WERI-Rb-1 (cell line): ENCODE measurements around the gene LTB.
"Not testable (repeated sequence)": the region's sequence is repeated elsewhere in the genome, so short reads cannot be mapped to it uniquely, and the experiment has no call there.

Experiments
- DNase-seq: peaks from one replicate; pipeline ENCODE4 v3.0.0-alpha.2; 2020
- H3K27ac ChIP-seq: fragments of 250-450 bp; sonication (Bioruptor Pico); 2 replicates; pipeline ENCODE4 v1.5.1; 2020; ENCODE audit warnings: mild to moderate bottlenecking, moderate library complexity
- H3K27me3 ChIP-seq: fragments of 250-450 bp; sonication (Bioruptor Pico); 2 replicates; pipeline ENCODE4 v1.5.1; 2021; ENCODE audit warnings: mild to moderate bottlenecking, low read depth, moderate library complexity; ENCODE audit not compliant: insufficient read depth, severe bottlenecking
- H3K36me3 ChIP-seq: fragments of 250-450 bp; sonication (Bioruptor Pico); 2 replicates; pipeline ENCODE4 v1.5.1; 2020; ENCODE audit warnings: mild to moderate bottlenecking, moderate library complexity
- H3K4me3 ChIP-seq: 2 replicates; pipeline ENCODE4 v1.5.1; 2011; ENCODE audit warnings: low read depth, mild to moderate bottlenecking, control low read depth, low read length
- H3K9me3 ChIP-seq: fragments of 250-450 bp; sonication (Bioruptor Pico); 2 replicates; pipeline ENCODE4 v1.5.1; 2021; ENCODE audit warnings: mild to moderate bottlenecking, moderate library complexity; ENCODE audit not compliant: severe bottlenecking
- CTCF ChIP-seq: IDR thresholded peaks from 2 replicates; pipeline ENCODE4 v1.5.1; 2011; ENCODE audit warnings: low read depth, mild to moderate bottlenecking, control low read depth, inconsistent platforms, low read length

The LTB gene

DNA sequence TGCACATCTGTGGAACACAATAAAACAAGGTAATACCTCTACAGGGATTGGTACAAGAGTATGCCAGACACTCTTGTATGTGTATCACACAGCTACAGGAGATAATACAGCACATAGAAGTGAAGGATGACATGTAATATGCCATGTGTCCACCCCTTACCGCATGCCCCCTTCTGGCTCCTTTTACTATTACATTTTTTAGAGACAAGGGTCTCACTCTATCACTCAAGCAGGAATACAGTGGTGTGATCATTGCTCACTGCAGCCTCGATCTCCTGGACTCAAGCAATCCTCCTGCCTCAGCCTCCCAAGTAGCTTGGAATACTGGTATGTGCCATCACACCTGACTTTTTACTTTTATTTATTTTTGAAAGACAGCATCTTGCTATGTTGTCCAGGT lies 14.8 kb upstream of the LTB start:
- DNase-seq: peak; percentile 50
- H3K27ac ChIP-seq: no peak overlapping the region

DNA sequence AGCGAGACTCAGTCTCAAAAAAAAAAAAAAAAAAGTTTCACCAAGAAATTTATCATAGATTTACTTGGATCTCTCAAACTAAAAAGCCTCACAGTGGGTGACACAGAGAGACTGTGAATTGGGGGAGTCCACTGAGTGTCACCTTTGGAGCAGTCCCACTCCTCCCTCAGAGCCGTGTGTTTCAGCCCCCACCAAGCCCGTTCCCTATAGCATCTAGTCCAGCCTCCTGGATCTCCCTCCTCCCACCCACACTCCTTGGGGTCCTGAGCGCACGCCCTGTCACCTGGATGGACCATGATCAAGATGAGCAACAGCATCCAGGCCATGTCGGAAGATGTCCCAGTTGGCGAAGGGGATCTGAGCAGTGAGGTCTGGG lies 10.2 kb upstream of the LTB start:
- DNase-seq: no peak
- Histone ChIP-seq H3K36me3 (no peaks in the 10 kb centered on the region), H3K9me3 (peaks cover 2% of the 10 kb centered on the region), H3K27ac (no peak overlapping the region), H3K27me3 (no peaks in the 10 kb centered on the region), H3K4me3 (no peak overlapping the region)
- TF ChIP-seq CTCF: no peak

More for the DNA sequence above, 14.8 kb upstream of the LTB start:
- H3K4me3 ChIP-seq: no peak overlapping the region
- no peaks in the 10 kb centered on the region for H3K36me3 ChIP-seq
- H3K27me3 ChIP-seq: no peaks in the 10 kb centered on the region
- peaks cover 2% of the 10 kb centered on the region for H3K9me3 ChIP-seq
- TF ChIP-seq CTCF: peak; percentile 72

GRCh38 chr6:31590691-31591090 lies 8.5 kb upstream of the LTB start:
- DNase-seq, H3K27ac ChIP-seq, H3K9me3 ChIP-seq, H3K27me3 ChIP-seq, H3K36me3 ChIP-seq, H3K4me3 ChIP-seq: not testable (repeated sequence)

DNA sequence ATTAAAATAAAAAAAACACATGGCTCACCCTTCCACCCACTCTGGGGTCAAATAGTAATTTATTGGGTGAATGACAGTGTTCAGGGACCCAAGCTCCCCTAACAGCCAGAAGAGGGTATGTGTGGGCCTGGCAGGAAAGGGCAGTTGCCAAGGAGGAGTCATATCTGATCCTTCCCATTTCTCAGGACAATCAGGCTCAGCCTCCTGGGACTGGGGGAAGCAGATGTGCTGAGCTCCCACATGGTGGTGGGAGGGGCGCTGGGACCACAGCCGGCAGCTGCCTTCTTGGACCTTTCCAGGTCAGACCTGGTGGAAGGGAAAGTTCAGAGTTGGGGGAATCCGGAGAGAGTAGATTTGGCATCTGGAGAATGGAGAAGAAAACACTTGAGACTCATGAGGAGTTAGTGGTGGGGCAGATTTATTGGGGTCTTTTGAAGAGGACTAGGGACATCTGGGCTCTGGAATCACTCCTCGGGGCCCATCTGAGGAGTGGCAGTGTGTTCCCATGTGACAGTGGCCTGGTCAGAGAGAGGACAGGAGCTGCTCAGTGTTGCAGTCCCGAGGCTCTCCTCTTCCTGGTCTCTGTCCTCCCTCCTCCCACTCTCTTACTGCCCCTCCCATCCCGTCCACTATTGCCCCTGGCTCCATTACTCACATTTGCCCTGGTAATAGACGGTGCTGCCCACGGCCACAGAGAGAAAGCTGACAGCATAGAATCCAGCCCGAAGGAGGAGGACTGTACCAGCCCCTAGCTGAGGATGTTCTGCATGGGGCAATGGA lies 6.8 kb upstream of the LTB start:
- Histone ChIP-seq H3K27me3 (no peaks in the 10 kb centered on the region), H3K9me3 (peaks cover 2% of the 10 kb centered on the region), H3K27ac (no peak overlapping the region), H3K36me3 (no peaks in the 10 kb centered on the region), H3K4me3 (no peak overlapping the region)
- DNase-seq: peak; percentile 48
- TF ChIP-seq CTCF: no peak

DNA sequence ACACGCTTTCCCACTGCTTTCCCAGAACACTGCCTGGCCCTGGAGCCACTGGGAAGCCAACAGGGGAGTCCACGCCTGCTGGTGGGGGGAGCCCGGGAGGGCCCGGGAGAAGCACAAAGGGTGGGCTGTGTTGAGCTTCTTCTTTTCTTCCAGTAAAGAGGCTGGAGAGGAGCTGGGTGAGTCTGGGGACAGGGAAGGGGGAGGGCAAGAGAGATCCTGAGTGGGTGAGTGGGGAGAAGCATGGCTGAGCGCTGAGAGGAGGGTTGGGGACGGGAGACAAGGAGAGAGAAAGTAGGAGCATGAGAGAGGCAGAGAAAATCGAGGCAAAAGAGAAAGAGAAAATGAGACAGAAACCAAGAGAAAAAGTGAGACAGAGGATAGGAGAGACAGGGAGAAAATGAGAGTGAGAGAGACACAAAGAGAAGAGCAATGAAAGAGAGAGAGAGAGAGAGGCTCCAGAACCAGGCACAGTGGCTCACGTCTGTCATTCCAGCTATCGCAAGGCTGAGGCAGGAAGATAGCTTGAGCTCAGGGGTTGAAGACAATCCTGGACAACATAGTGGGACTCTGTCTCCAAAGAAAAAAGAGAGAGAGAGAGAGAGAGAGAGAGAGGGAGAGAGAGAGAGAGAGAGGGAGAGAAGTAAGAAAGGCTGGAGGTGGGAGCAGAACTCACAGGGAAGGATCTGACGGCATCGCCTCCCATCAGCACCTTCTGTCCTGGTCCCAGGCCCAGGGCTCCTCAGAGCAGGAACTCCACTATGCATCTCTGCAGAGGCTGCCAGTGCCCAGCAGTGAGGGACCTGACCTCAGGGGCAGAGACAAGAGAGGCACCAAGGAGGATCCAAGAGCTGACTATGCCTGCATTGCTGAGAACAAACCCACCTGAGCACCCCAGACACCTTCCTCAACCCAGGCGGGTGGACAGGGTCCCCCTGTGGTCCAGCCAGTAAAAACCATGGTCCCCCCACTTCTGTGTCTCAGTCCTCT lies 5.9 kb upstream of the LTB start:
- no peak overlapping the region for H3K4me3 ChIP-seq
- H3K27me3 ChIP-seq: no peaks in the 10 kb centered on the region
- no peaks in the 10 kb centered on the region for H3K36me3 ChIP-seq
- H3K9me3 ChIP-seq: no peaks in the 10 kb centered on the region
- H3K27ac ChIP-seq: no peak overlapping the region
- no peak for TF ChIP-seq CTCF
- no peak for DNase-seq

DNA sequence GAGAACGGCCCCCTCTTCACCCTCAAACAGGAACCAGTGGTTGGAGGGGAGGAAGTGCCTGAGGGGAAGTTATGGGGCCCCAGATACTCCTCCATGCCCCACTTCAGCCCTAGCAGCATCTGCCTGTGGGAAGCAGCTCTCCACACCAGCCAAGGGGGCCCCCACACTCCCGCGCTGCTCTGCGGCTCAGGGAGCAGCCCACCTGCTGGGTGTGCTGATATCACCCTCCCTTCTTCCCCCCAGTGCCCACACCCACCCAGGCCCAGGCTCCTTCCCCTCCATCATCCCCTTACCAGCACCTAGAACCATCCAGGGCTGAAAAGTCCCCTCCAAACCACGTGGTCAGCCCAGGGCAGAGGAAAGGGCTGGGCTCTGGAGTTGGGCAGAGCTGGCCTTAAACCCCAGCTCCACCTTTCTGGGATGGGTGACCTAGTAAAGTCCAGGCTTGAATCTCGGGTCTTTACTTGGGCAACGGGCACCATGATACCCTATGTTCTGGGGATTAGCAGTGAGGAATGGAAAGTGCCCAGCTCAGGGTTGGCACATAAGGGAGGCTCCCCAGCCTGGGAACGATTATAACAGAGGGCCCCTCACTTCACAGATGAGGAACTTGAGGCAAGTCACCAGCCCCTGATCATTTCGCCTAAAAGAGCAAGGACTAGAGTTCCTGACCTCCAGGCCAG lies 4.5 kb upstream of the LTB start:
- H3K4me3 ChIP-seq: no peak overlapping the region
- no peak overlapping the region for H3K27ac ChIP-seq
- H3K9me3 ChIP-seq: no peaks in the 10 kb centered on the region
- TF ChIP-seq CTCF: no peak
- no peak for DNase-seq
- H3K36me3 ChIP-seq: no peaks in the 10 kb centered on the region
- no peaks in the 10 kb centered on the region for H3K27me3 ChIP-seq
